A549 (cell line): ENCODE results near the gene PROSER3. TPM values are rescaled to one million over a fixed set of nuclear protein-coding genes. Genes with fewer than 3 reads are reported as not detected.

ENCODE experiments used
- ATAC-seq, 2 experiments: fragments of 200-7000 bp in 1 of 2; fragments of >200 bp in 1 of 2; cut with Nextera tagmentation in 1 of 2; cut with Tn5 transposase in 1 of 2; 3 replicates each; pipeline versions ENCODE4 v1.8.0 to v1.9.1; 2018 to 2020; ENCODE audit warnings: mild to moderate bottlenecking in 1 of 2, moderate library complexity in 1 of 2
- CTCF ChIA-PET: fragments of 300-600 bp; sonication (Branson Sonifier 250); formaldehyde crosslinking; extraction: SDS; loops from one replicate; lab custom pipeline; 2021; ENCODE audit warnings: antibody characterized with exemption, inconsistent platforms; lab: Yijun Ruan, JAX
- POLR2A ChIA-PET: fragments of 350-600 bp; formaldehyde crosslinking; extraction: SDS; loops from one replicate; lab custom pipeline; 2021; ENCODE audit warnings: antibody characterized with exemption, inconsistent platforms; lab: Yijun Ruan, JAX
- DNase-seq, 2 experiments: peaks; one replicate each; pipeline versions ENCODE4 v3.0.0 to v3.0.0-alpha.2; 2011 to 2016; ENCODE audit warnings: low read depth in 1 of 2, low spot score in 1 of 2
- FAIRE-seq: peaks from 2 replicates; lab custom pipeline; 2011; peaks lifted over from hg19 to GRCh38; lab: Jason Lieb, UNC
- H3K27ac ChIP-seq, 2 experiments: fragments of >200 bp; sonication (Bioruptor Twin); formaldehyde crosslinking; 3 replicates each; pipeline ENCODE4 v1.5.1; 2016 to 2017
- H3K4me1 ChIP-seq: fragments of >200 bp; sonication (Bioruptor Twin); formaldehyde crosslinking; 3 replicates; pipeline ENCODE4 v1.6.1; 2016
- H3K4me2 ChIP-seq: fragments of >200 bp; sonication (Bioruptor Twin); formaldehyde crosslinking; 3 replicates; pipeline ENCODE4 v1.6.1; 2016
- H3K4me3 ChIP-seq: fragments of >200 bp; sonication (Bioruptor Twin); formaldehyde crosslinking; 3 replicates; pipeline ENCODE4 v1.5.1; 2016
- H3K9me3 ChIP-seq: fragments of >200 bp; sonication (Bioruptor Twin); formaldehyde crosslinking; 3 replicates; pipeline ENCODE4 v1.6.1; 2016
- ATOH8 ChIP-seq: fragments of 250-450 bp; sonication (Bioruptor Pico); IDR thresholded peaks from 2 replicates; pipeline ENCODE4 v1.5.0; 2020; ENCODE audit warnings: low read depth, mild to moderate bottlenecking, moderate library complexity
- BHLHE40 ChIP-seq: IDR thresholded peaks from 2 replicates; pipeline ENCODE4 v1.6.1; 2012; ENCODE audit warnings: low read depth, low read length, inconsistent platforms
- CBX2 ChIP-seq: fragments of 200-600 bp; sonication (generic); IDR thresholded peaks from 2 replicates; pipeline ENCODE4 v1.6.1; 2016; ENCODE audit warnings: low read depth, mild to moderate bottlenecking, borderline replicate concordance
- CBX8 ChIP-seq: fragments of 200-600 bp; sonication (generic); IDR thresholded peaks from 2 replicates; pipeline ENCODE4 v1.6.1; 2016
- CEBPB ChIP-seq, 2 experiments: fragments of >200 bp in 1 of 2; sonication (Bioruptor Twin) in 1 of 2; formaldehyde crosslinking in 1 of 2; IDR thresholded peaks; 2 replicates each; pipeline ENCODE4 v1.6.1; 2012 to 2016
- CHD4 ChIP-seq: fragments of 200-600 bp; sonication (generic); IDR thresholded peaks from 2 replicates; pipeline ENCODE4 v1.6.1; 2016; ENCODE audit warnings: antibody characterized with exemption, mild to moderate bottlenecking, borderline replicate concordance
- E2F6 ChIP-seq: IDR thresholded peaks from 2 replicates; pipeline ENCODE4 v1.6.1; 2012; ENCODE audit warnings: low read depth, borderline replicate concordance
- EHMT2 ChIP-seq: fragments of 200-600 bp; sonication (generic); IDR thresholded peaks from 2 replicates; pipeline ENCODE4 v1.6.1; 2016; ENCODE audit warnings: antibody characterized with exemption, low read depth, mild to moderate bottlenecking, moderate library complexity
- FOSB ChIP-seq: fragments of 250-450 bp; sonication (Bioruptor Pico); IDR thresholded peaks from 2 replicates; pipeline ENCODE4 v1.5.0; 2020; ENCODE audit warnings: mild to moderate bottlenecking, moderate library complexity
- FOSL2 ChIP-seq, 2 experiments: fragments of 450-650 bp in 1 of 2; fragments of >200 bp in 1 of 2; sonication (Bioruptor Twin) in 1 of 2; formaldehyde crosslinking; IDR thresholded peaks; 2 replicates each; pipeline versions ENCODE4 v1.5.0 to v1.6.1; 2016 to 2020; ENCODE audit warnings: mild to moderate bottlenecking in 1 of 2, moderate library complexity in 1 of 2
- FOXS1 ChIP-seq: fragments of 250-450 bp; sonication (Bioruptor Pico); IDR thresholded peaks from 2 replicates; pipeline ENCODE4 v1.5.0; 2020; ENCODE audit warnings: mild to moderate bottlenecking, moderate library complexity
- HDAC2 ChIP-seq: fragments of 200-600 bp; sonication (generic); IDR thresholded peaks from 2 replicates; pipeline ENCODE4 v1.6.1; 2016
- HES2 ChIP-seq: fragments of >200 bp; sonication (Bioruptor Twin); formaldehyde crosslinking; IDR thresholded peaks from 2 replicates; pipeline ENCODE4 v1.6.1; 2016
- HMGXB4 ChIP-seq: fragments of 250-450 bp; sonication (Bioruptor Pico); IDR thresholded peaks from 2 replicates; pipeline ENCODE4 v1.5.0; 2021; ENCODE audit warnings: mild to moderate bottlenecking, moderate library complexity, borderline replicate concordance
- HOXB13 ChIP-seq: fragments of 250-450 bp; sonication (Bioruptor Pico); IDR thresholded peaks from 2 replicates; pipeline ENCODE4 v1.5.0; 2020; ENCODE audit warnings: low read depth, mild to moderate bottlenecking, moderate library complexity
- JUN ChIP-seq, 2 experiments: fragments of >200 bp; sonication (Bioruptor Twin); formaldehyde crosslinking; IDR thresholded peaks; 2 replicates in 1 of 2; 3 replicates in 1 of 2; pipeline ENCODE4 v1.6.1; 2016 to 2017
- MAX ChIP-seq: IDR thresholded peaks from 2 replicates; pipeline ENCODE4 v1.6.1; 2012
- MYC ChIP-seq: IDR thresholded peaks from 2 replicates; pipeline ENCODE4 v1.6.1; 2012; ENCODE audit warnings: mild to moderate bottlenecking, inconsistent platforms, low read length, improper control_type of control experiment, borderline replicate concordance
- NFE2L2 ChIP-seq: fragments of 150-350 bp; conservative IDR thresholded peaks from 2 replicates; pipeline ENCODE4 v1.6.1; 2014; ENCODE audit warnings: low read length
- PBX3 ChIP-seq: IDR thresholded peaks from 2 replicates; pipeline ENCODE4 v1.6.1; 2012
- PHF8 ChIP-seq: fragments of 200-600 bp; sonication (generic); IDR thresholded peaks from 2 replicates; pipeline ENCODE4 v1.6.1; 2016; ENCODE audit warnings: low read depth, mild to moderate bottlenecking, antibody characterized with exemption, moderate library complexity, borderline replicate concordance
- RNF2 ChIP-seq: fragments of 200-600 bp; sonication (generic); IDR thresholded peaks from 2 replicates; pipeline ENCODE4 v1.6.1; 2016; ENCODE audit warnings: low read depth, mild to moderate bottlenecking, antibody characterized with exemption, moderate library complexity, borderline replicate concordance
- SREBF2 ChIP-seq: fragments of 450-650 bp; IDR thresholded peaks from 2 replicates; pipeline ENCODE4 v1.6.1; 2014; ENCODE audit warnings: mild to moderate bottlenecking, moderate library complexity
- TFCP2L1 ChIP-seq: fragments of 250-450 bp; sonication (Bioruptor Pico); IDR thresholded peaks from 2 replicates; pipeline ENCODE4 v1.5.0; 2021; ENCODE audit warnings: mild to moderate bottlenecking
- TP53 ChIP-seq: fragments of 250-450 bp; sonication (Bioruptor Pico); IDR thresholded peaks from 2 replicates; pipeline ENCODE4 v1.5.0; 2021; ENCODE audit warnings: mild to moderate bottlenecking, moderate library complexity
- USF2 ChIP-seq: fragments of 450-650 bp; IDR thresholded peaks from 2 replicates; pipeline ENCODE4 v1.6.1; 2014; ENCODE audit warnings: antibody characterized with exemption
- ZC3H11A ChIP-seq: fragments of 450-650 bp; IDR thresholded peaks from 2 replicates; pipeline ENCODE4 v1.6.1; 2014; ENCODE audit warnings: antibody characterized with exemption, mild to moderate bottlenecking
- WGBS: methylation state at CpG from one replicate; pipeline ENCODE4 v1.1.6; 2017; ENCODE audit errors: missing lambda C conversion rate; 5-methylcytosine and 5-hydroxymethylcytosine counted together
- polyA plus RNA-seq, 4 experiments: library from polyadenylated mRNA; depleted of rRNA in 3 of 4; stranded (reverse); fragments of >200 nt; fragmentation: RNase III in 1 of 4; extraction: RNeasy Plus Mini Kit Qiagen cat#74134 plus additional on column Dnase treatment in 1 of 4; gene quantifications; 2 replicates in 3 of 4; 3 replicates in 1 of 4; pipeline ENCODE4 v1.2.3, GENCODE V29; 2011 to 2017

Gene PROSER3
- polyA plus RNA-seq, 2 of the 4 experiments (the other 2 are of a cell fraction), result 19.5 to 24.4 TPM

GRCh38 chr19:35773020-35773806, 15.2 kb downstream of the PROSER3 start (continued):
- no peak for TF ChIP-seq HOXB13 (CRISPR knock-in tag)

GRCh38 chr19:35774274-35775045, 16.5 kb downstream of the PROSER3 start:
- ChIA-PET CTCF (interaction anchor here (0.7 to 2.3 kb wide), 6 partner anchors 8 to 181 kb away, joined by 3 to 8 read pairs (median 4); no protein-coding TSS in a partner anchor), POLR2A (interaction anchor here (0.7 to 1.2 kb wide), 3 partner anchors 12 to 217 kb away, joined by 3 to 7 read pairs (median 4); partner anchors contain the start of gene LIN37)
- H3K4me3 ChIP-seq, result peak overlapping the region; percentile 62
- FAIRE-seq, result peak; percentile 18
- WGBS, result 11% methylated on average over 16 of the region's 16 CpGs
- ATAC-seq, result peak; percentile 35 to 42
- H3K4me1 ChIP-seq, result peaks cover 31% of the 10 kb centered on the region
- peak; percentile 56 to 76 for DNase-seq
- no peak for TF ChIP-seq BHLHE40
- no peak for TF ChIP-seq FOSL2 (IDR thresholded peaks at IDR 0.05)
- no peak for TF ChIP-seq FOSL2 (CRISPR knock-in tag; IDR thresholded peaks at IDR 0.05)
- no peak for TF ChIP-seq CEBPB (IDR thresholded peaks at IDR 0.05)
- TF ChIP-seq ATOH8 (CRISPR knock-in tag), result no peak
- no peak for TF ChIP-seq USF2
- TF ChIP-seq RNF2, result no peak
- no peak for TF ChIP-seq CBX8
- 0 out of 2 replicates have a peak, but pooled peaks have one; percentile 3 for TF ChIP-seq ZC3H11A
- no peak for TF ChIP-seq PHF8
- TF ChIP-seq CBX2, result no peak
- TF ChIP-seq MAX, result no peak
- no peak for TF ChIP-seq HMGXB4 (CRISPR knock-in tag)
- TF ChIP-seq E2F6, result 0 out of 2 replicates have a peak, but pooled peaks have one; percentile 10
- TF ChIP-seq HOXB13 (CRISPR knock-in tag), result 0 out of 2 replicates have a peak, but pooled peaks have one; percentile 6
- TF ChIP-seq FOXS1 (CRISPR knock-in tag), result no peak
- no peak for TF ChIP-seq TFCP2L1 (CRISPR knock-in tag)
- TF ChIP-seq MYC, result 0 out of 2 replicates have a peak, but pooled peaks have one; percentile 4
- no peak for TF ChIP-seq FOSB
- no peak for TF ChIP-seq SREBF2
- TF ChIP-seq TP53, result no peak
- no peak for TF ChIP-seq HDAC2
- no peak for TF ChIP-seq JUN (IDR thresholded peaks at IDR 0.05)
- TF ChIP-seq NFE2L2, result no peak
- TF ChIP-seq CHD4, result no peak
- TF ChIP-seq EHMT2, result no peak
- TF ChIP-seq PBX3, result no peak
- no peak for TF ChIP-seq HES2
- H3K4me2 ChIP-seq, result peak overlapping the region; percentile 96
- H3K27ac ChIP-seq, result no peak overlapping the region
- H3K9me3 ChIP-seq, result no peaks in the 10 kb centered on the region
